ENCODE data around the gene KRT15. TPM values are rescaled to one million over a fixed set of nuclear protein-coding genes. Genes with fewer than 3 reads are reported as not detected.

The KRT15 gene
- total RNA-seq, 6 donors from 2014 or later = 10.5 to 57.9 (median 19.2) TPM

GRCh38 chr17:41496803-41497484 lies 21.7 kb downstream of the KRT15 start:
- H3K4me3 ChIP-seq = no peak overlapping the region
- H3K36me3 ChIP-seq = no peaks in the 10 kb centered on the region
- 45 to 46% methylated on average over 11 to 12 of the region's 12 CpGs for WGBS, 2 donors
- H3K9me3 ChIP-seq = no peaks in the 10 kb centered on the region
- DNase-seq (peak; percentile 90 to 94), ATAC-seq (ENCODE audit: low FRiP score in 2 of 2) (peak; percentile 89 to 95)
- peaks cover 11 to 23% (median 16%) of the 10 kb centered on the region in 4 donors for H3K4me1 ChIP-seq
- H3K27ac ChIP-seq = peak overlapping the region in 3 of 4 donors; percentile 79 to 84 (median 84)
- TF ChIP-seq EP300 (IDR thresholded peaks at IDR 0.05) (no peak), POLR2AphosphoS5 (IDR thresholded peaks at IDR 0.05) (peak in 1 of 2 donors; percentile 47), CTCF (IDR thresholded peaks at IDR 0.05) (peak; percentile 46 to 94 (median 88)), POLR2A (IDR thresholded peaks at IDR 0.05) (peak in 1 of 4 donors; percentile 71)
- H3K27me3 ChIP-seq = no peaks in the 10 kb centered on the region

GRCh38 chr17:41494524-41494923 lies 24.2 kb downstream of the KRT15 start:
- Histone ChIP-seq H3K36me3 (no peaks in the 10 kb centered on the region), H3K27ac (no peak overlapping the region), H3K9me3 (no peaks in the 10 kb centered on the region), H3K27me3 (no peaks in the 10 kb centered on the region), H3K4me3 (no peak overlapping the region), H3K4me1 (peaks cover 11 to 23% (median 17%) of the 10 kb centered on the region in 4 donors)
- ATAC-seq (ENCODE audit: low FRiP score in 2 of 2) (no peak), DNase-seq (no peak)
- WGBS, 2 donors = 58 to 60% methylated on average over 2 of the region's 2 CpGs
- TF ChIP-seq CTCF (IDR thresholded peaks at IDR 0.05) (no peak), EP300 (IDR thresholded peaks at IDR 0.05) (no peak), POLR2AphosphoS5 (IDR thresholded peaks at IDR 0.05) (no peak)

- Histone ChIP-seq H3K4me1 (peaks cover 11 to 20% (median 14%) of the 10 kb centered on the region in 4 donors), H3K9me3 (no peaks in the 10 kb centered on the region), H3K27ac (peak overlapping the region in 2 of 4 donors; percentile 35 to 40), H3K4me3 (no peak overlapping the region), H3K36me3 (no peaks in the 10 kb centered on the region), H3K27me3 (no peaks in the 10 kb centered on the region)
- no peak for TF ChIP-seq EP300 (IDR thresholded peaks at IDR 0.05)
- TF ChIP-seq CTCF (IDR thresholded peaks at IDR 0.05) = no peak
- TF ChIP-seq POLR2AphosphoS5 (IDR thresholded peaks at IDR 0.05) = no peak
- TF ChIP-seq POLR2A (IDR thresholded peaks at IDR 0.05) = no peak
- DNase-seq = no peak
- 37 to 51% methylated on average over 3 to 4 of the region's 4 CpGs for WGBS, 2 donors
- no peak for ATAC-seq (ENCODE audit: low FRiP score in 2 of 2)
These were observed 25.9 kb downstream of the KRT15 start for GRCh38 chr17:41492771-41493170.

GRCh38 chr17:41492351-41492750 lies 26.3 kb downstream of the KRT15 start:
- DNase-seq (peak in 1 of 2 donors; percentile 36), ATAC-seq (ENCODE audit: low FRiP score in 2 of 2) (peak in 1 of 2 donors; percentile 30)
- Histone ChIP-seq H3K4me3 (no peak overlapping the region), H3K36me3 (no peaks in the 10 kb centered on the region), H3K9me3 (no peaks in the 10 kb centered on the region), H3K27ac (peak overlapping the region in 2 of 4 donors; percentile 35 to 40), H3K4me1 (peaks cover 11 to 17% (median 12%) of the 10 kb centered on the region in 4 donors), H3K27me3 (no peaks in the 10 kb centered on the region)
- WGBS, 2 donors = 47 to 59% methylated on average over 6 of the region's 6 CpGs
- TF ChIP-seq EP300 (IDR thresholded peaks at IDR 0.05) = peak in 1 of 4 donors; percentile 65
- no peak for TF ChIP-seq CTCF (IDR thresholded peaks at IDR 0.05)
- no peak for TF ChIP-seq POLR2A (IDR thresholded peaks at IDR 0.05)
- TF ChIP-seq POLR2AphosphoS5 (IDR thresholded peaks at IDR 0.05) = no peak

Measured in upper lobe of left lung (tissue), 6 donors.